Lower leg skin (tissue), 3 donors: ENCODE measurements around the gene S100A2.

ENCODE experiments used
- CTCF ChIP-seq, 3 donors: fragments of 450-650 bp; IDR thresholded peaks; one replicate each; pipeline ENCODE4 v1.5.1; 2016; ENCODE audit warnings: antibody characterized with exemption in 3 of 3, mild to moderate bottlenecking in 3 of 3, moderate library complexity in 2 of 3
- POLR2A ChIP-seq, 2 donors: fragments of 450-650 bp; IDR thresholded peaks; one replicate each; pipeline ENCODE4 v1.6.1; 2016 to 2017; ENCODE audit warnings: antibody characterized with exemption in 2 of 2, mild to moderate bottlenecking in 1 of 2, moderate library complexity in 1 of 2

GRCh38 chr1:153563991-153564390 is 1.7 kb downstream of the S100A2 start:
- no peak for TF ChIP-seq CTCF (IDR thresholded peaks at IDR 0.05)
- TF ChIP-seq POLR2A (IDR thresholded peaks at IDR 0.05) = no peak
